ENCODE results near the gene PAK4.
"Not testable (repeated sequence)": the region's sequence is repeated elsewhere in the genome, so short reads cannot be mapped to it uniquely, and the experiment has no call there.

The PAK4 gene

GRCh38 chr19:39215323-39215722 is 89.7 kb downstream of the PAK4 start:
- DNase-seq = not testable (repeated sequence)

GRCh38 chr19:39217094-39217493 is 91.5 kb downstream of the PAK4 start:
- no peak for DNase-seq

- no peak for DNase-seq
These were observed 92.8 kb downstream of the PAK4 start for GRCh38 chr19:39218230-39219007.

- DNase-seq = not testable (repeated sequence)
These were observed 93.5 kb downstream of the PAK4 start for GRCh38 chr19:39219108-39219507.

GRCh38 chr19:39223703-39224279 is 98.2 kb downstream of the PAK4 start:
- peak; percentile 2 for DNase-seq

- no peak for DNase-seq
These were observed 99.3 kb downstream of the PAK4 start for GRCh38 chr19:39224910-39225309.
